ENCODE measurements around the gene TXNIP. TPM values are rescaled to one million over a fixed set of nuclear protein-coding genes. Genes with fewer than 3 reads are reported as not detected.

The TXNIP gene
- total RNA-seq, 1 experiment from 2014 or later = 23.2 TPM

DNA sequence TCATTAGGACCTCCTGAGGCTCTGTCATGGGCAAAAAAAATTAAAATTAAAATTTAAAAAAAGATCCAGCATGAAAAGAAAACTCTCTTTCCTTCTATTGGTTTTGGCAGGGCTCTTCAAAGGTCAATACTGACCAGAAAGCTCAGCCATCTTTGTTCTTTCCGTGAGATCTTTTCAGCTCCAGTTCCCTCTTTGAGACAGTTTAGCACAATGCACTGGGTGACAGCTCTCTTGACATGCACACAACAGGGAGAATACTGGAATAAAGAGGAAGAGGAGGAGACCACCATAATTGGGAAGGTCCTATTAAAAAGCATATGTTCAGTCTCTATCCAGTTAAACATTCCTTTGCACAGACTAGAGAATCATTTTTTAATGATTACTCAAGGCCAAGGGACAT, 44.9 kb downstream of the TXNIP start:
- H3K9me3 Mint-ChIP-seq = no peaks in the 10 kb centered on the region
- H3K9ac ChIP-seq (ENCODE audit: extremely low read depth, insufficient read length, low read length) = no peak overlapping the region
- H4K20me1 ChIP-seq (ENCODE audit: control insufficient read depth, insufficient read depth, insufficient read length) = no peaks in the 10 kb centered on the region
- TF ChIP-seq, protein P1, sequence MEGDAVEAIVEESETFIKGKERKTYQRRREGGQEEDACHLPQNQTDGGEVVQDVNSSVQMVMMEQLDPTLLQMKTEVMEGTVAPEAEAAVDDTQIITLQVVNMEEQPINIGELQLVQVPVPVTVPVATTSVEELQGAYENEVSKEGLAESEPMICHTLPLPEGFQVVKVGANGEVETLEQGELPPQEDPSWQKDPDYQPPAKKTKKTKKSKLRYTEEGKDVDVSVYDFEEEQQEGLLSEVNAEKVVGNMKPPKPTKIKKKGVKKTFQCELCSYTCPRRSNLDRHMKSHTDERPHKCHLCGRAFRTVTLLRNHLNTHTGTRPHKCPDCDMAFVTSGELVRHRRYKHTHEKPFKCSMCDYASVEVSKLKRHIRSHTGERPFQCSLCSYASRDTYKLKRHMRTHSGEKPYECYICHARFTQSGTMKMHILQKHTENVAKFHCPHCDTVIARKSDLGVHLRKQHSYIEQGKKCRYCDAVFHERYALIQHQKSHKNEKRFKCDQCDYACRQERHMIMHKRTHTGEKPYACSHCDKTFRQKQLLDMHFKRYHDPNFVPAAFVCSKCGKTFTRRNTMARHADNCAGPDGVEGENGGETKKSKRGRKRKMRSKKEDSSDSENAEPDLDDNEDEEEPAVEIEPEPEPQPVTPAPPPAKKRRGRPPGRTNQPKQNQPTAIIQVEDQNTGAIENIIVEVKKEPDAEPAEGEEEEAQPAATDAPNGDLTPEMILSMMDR (conservative IDR thresholded peaks at IDR 0.05) = no peak
- H3K14ac ChIP-seq (ENCODE audit: insufficient read depth, low read length) = no peak overlapping the region
- no peak overlapping the region for H3K4me3 Mint-ChIP-seq
- no peak overlapping the region for H3K18ac ChIP-seq (ENCODE audit: insufficient read length, low read depth, low read length)
- no peak overlapping the region for H2BK20ac ChIP-seq (ENCODE audit: low read depth, low read length, poor library complexity, severe bottlenecking)
- no peak overlapping the region for H3K27ac Mint-ChIP-seq
- peaks cover 2% of the 10 kb centered on the region; the same call in 1 of the 2 replicates for H3K27me3 ChIP-seq (ENCODE audit: insufficient read depth, low read length)
- H3K4me1 ChIP-seq (ENCODE audit: insufficient read depth, low read length) = peaks cover 6% of the 10 kb centered on the region; the same call in 1 of the 2 replicates
- no peak overlapping the region for H2BK120ac ChIP-seq (ENCODE audit: low read depth, low read length, poor library complexity, severe bottlenecking)
- H2BK5ac ChIP-seq (ENCODE audit: insufficient read length, low read length) = no peak overlapping the region
- no peak overlapping the region for H3K4ac ChIP-seq (ENCODE audit: low read depth, low read length)
- H3K56ac ChIP-seq (ENCODE audit: insufficient read length, low read depth, low read length) = no peak overlapping the region
- H2AK5ac ChIP-seq (ENCODE audit: insufficient read length, low read length) = no peak overlapping the region
- H3K23ac ChIP-seq (ENCODE audit: insufficient read length, low read depth, low read length) = no peak overlapping the region
- no peak overlapping the region for H2BK15ac ChIP-seq (ENCODE audit: low read depth, low read length)
- no peak for DNase-seq
- no peaks in the 10 kb centered on the region for H3K23me2 ChIP-seq (ENCODE audit: insufficient read length, low read depth, low read length, poor library complexity, severe bottlenecking)
- no peaks in the 10 kb centered on the region for H3K79me2 ChIP-seq (ENCODE audit: insufficient read depth, low read length)
- peaks cover 12% of the 10 kb centered on the region for H3K27me3 Mint-ChIP-seq (ENCODE audit: low read depth)
- no peak overlapping the region for H4K5ac ChIP-seq (ENCODE audit: insufficient read length, low read depth, low read length)
- no peak overlapping the region for H3K4me2 ChIP-seq (ENCODE audit: insufficient read depth, insufficient read length, low read length)
- no peak overlapping the region for H2AFZ ChIP-seq (ENCODE audit: low read length)
- H2BK12ac ChIP-seq (ENCODE audit: insufficient read length, low read depth, low read length) = no peak overlapping the region
- H3K9me3 ChIP-seq (ENCODE audit: control insufficient read depth, low read depth, low read length) = no peaks in the 10 kb centered on the region
- H4K91ac ChIP-seq (ENCODE audit: insufficient read length, low read depth, low read length) = no peak overlapping the region
- no peak overlapping the region for H3K27ac ChIP-seq (ENCODE audit: insufficient read length, low read depth, low read length)
- H3T11ph ChIP-seq (ENCODE audit: low read length) = no peak overlapping the region
- no peaks in the 10 kb centered on the region for H3K36me3 Mint-ChIP-seq (ENCODE audit: insufficient read depth in 1 of 3, low read depth in 3 of 3)
- peaks cover 14 to 22% of the 10 kb centered on the region in 2 experiments for H3K4me1 Mint-ChIP-seq
- no CpG with 5 or more reads among the region's 1 CpG for WGBS (ENCODE audit: extremely low coverage, insufficient read length, low lambda C conversion rate)
- H3K79me1 ChIP-seq (ENCODE audit: insufficient read depth, low read depth, low read length, poor library complexity, severe bottlenecking) = no peaks in the 10 kb centered on the region
- no peak overlapping the region for H4K8ac ChIP-seq (replicated peaks; ENCODE audit: insufficient read length, low read depth, low read length)

Data from H9 (cell line).